WTC11 (cell line): ENCODE measurements around the gene POP4. TPM values are rescaled to one million over a fixed set of nuclear protein-coding genes. Genes with fewer than 3 reads are reported as not detected.

Experiments used
- ATAC-seq: fragments of 200-7000 bp; cut with Tn5 transposase; 2 replicates; pipeline ENCODE4 v1.10.0; 2021; ENCODE audit warnings: mild to moderate bottlenecking, moderate library complexity
- CTCF ChIA-PET: fragments of 300-600 bp; sonication (Branson Sonifier 250); formaldehyde crosslinking; loops from one replicate; lab custom pipeline; 2021; ENCODE audit warnings: antibody characterized with exemption; lab: Charles Lee
- POLR2A ChIA-PET: fragments of 350-600 bp; sonication (Branson Sonifier 250); formaldehyde crosslinking; loops from one replicate; lab custom pipeline; 2021; ENCODE audit warnings: antibody characterized with exemption; lab: Charles Lee
- DNase-seq: peaks from one replicate; pipeline ENCODE4 v3.0.0; 2021; ENCODE audit warnings: low spot score
- H3K27ac Mint-ChIP-seq: 2 replicates; pipeline ENCODE4 v1.8.0; 2021; ENCODE audit warnings: mixed read lengths
- H3K27me3 Mint-ChIP-seq: 2 replicates; pipeline ENCODE4 v1.8.0; 2021; ENCODE audit warnings: low read depth, mild to moderate bottlenecking, moderate library complexity, mixed read lengths
- H3K36me3 Mint-ChIP-seq: 2 replicates; pipeline ENCODE4 v1.8.0; 2021; ENCODE audit warnings: mixed read lengths
- H3K4me1 Mint-ChIP-seq: 2 replicates; pipeline ENCODE4 v1.8.0; 2022; ENCODE audit warnings: mixed read lengths
- H3K4me3 Mint-ChIP-seq: 2 replicates; pipeline ENCODE4 v1.8.0; 2021; ENCODE audit warnings: mild to moderate bottlenecking, moderate library complexity, mixed read lengths
- H3K9me3 Mint-ChIP-seq: 2 replicates; pipeline ENCODE4 v1.8.0; 2021; ENCODE audit warnings: mixed read lengths
- ARID4B ChIP-seq: sonication (generic); formaldehyde crosslinking; IDR thresholded peaks from 2 replicates; pipeline ENCODE4 v1.8.0; 2023; ENCODE audit warnings: missing genetic modification reagents, mild to moderate bottlenecking, borderline replicate concordance
- ATF3 ChIP-seq: sonication (generic); formaldehyde crosslinking; conservative IDR thresholded peaks from 2 replicates; pipeline ENCODE4 v1.8.1; 2022; ENCODE audit warnings: mild to moderate bottlenecking, missing genetic modification reagents
- CREM ChIP-seq: sonication (generic); formaldehyde crosslinking; IDR thresholded peaks from 2 replicates; pipeline ENCODE4 v1.8.1; 2022; ENCODE audit warnings: mild to moderate bottlenecking, missing genetic modification reagents, moderate library complexity
- CTCF ChIP-seq: fragments of 200-600 bp; IDR thresholded peaks from 2 replicates; pipeline ENCODE4 v1.8.0; 2022; ENCODE audit warnings: antibody characterized with exemption
- ERG ChIP-seq: fragments of 250-450 bp; sonication (Bioruptor Pico); IDR thresholded peaks from 2 replicates; pipeline ENCODE4 v1.8.0; 2021; ENCODE audit warnings: mild to moderate bottlenecking
- IRF2 ChIP-seq: sonication (generic); formaldehyde crosslinking; IDR thresholded peaks from 2 replicates; pipeline ENCODE4 v1.8.0; 2022; ENCODE audit warnings: low read depth, missing genetic modification reagents, borderline replicate concordance
- NFYB ChIP-seq: sonication (generic); formaldehyde crosslinking; conservative IDR thresholded peaks from 2 replicates; pipeline ENCODE4 v1.8.0; 2022; ENCODE audit warnings: low read depth, missing genetic modification reagents
- NR3C1 ChIP-seq: sonication (generic); formaldehyde crosslinking; conservative IDR thresholded peaks from 2 replicates; pipeline ENCODE4 v1.8.1; 2023; ENCODE audit warnings: low read depth, mild to moderate bottlenecking, missing genetic modification reagents
- OVOL2 ChIP-seq: fragments of 250-450 bp; sonication (Bioruptor Pico); IDR thresholded peaks from 2 replicates; pipeline ENCODE4 v1.9.0; 2021; ENCODE audit warnings: mild to moderate bottlenecking, borderline replicate concordance
- STAT6 ChIP-seq: sonication (generic); formaldehyde crosslinking; conservative IDR thresholded peaks from 2 replicates; pipeline ENCODE4 v1.8.1; 2023; ENCODE audit warnings: mild to moderate bottlenecking, low read depth, missing genetic modification reagents, moderate library complexity
- TP53 ChIP-seq: sonication (generic); formaldehyde crosslinking; IDR thresholded peaks from 2 replicates; pipeline ENCODE4 v1.8.1; 2023; ENCODE audit warnings: mild to moderate bottlenecking, missing genetic modification reagents
- ZSCAN18 ChIP-seq: fragments of 250-450 bp; sonication (Bioruptor Pico); IDR thresholded peaks from 2 replicates; pipeline ENCODE4 v2.1.2; 2022; ENCODE audit warnings: mild to moderate bottlenecking, moderate library complexity
- total RNA-seq: library from RNA; stranded (reverse); gene quantifications from 3 replicates; pipeline ENCODE4 v1.2.3, GENCODE V29; 2021

POP4 gene
- total RNA-seq, 1 experiment from 2014 or later: 46.7 TPM

GRCh38 chr19:29588095-29588494, 18.0 kb upstream of the POP4 start (continued):
- no peak for TF ChIP-seq ARID4B
- no peak for TF ChIP-seq CTCF

- DNase-seq (no peak), ATAC-seq (peak; percentile 60)
- ChIA-PET CTCF (interaction anchor here (1.0 kb wide), 1 partner anchor 62 kb away, joined by 3 read pairs; no protein-coding TSS in a partner anchor), POLR2A (no interaction called here)
- H3K27ac Mint-ChIP-seq: no peak overlapping the region
- H3K27me3 Mint-ChIP-seq: peaks cover 40% of the 10 kb centered on the region
- H3K36me3 Mint-ChIP-seq: no peaks in the 10 kb centered on the region
- no peak overlapping the region for H3K4me3 Mint-ChIP-seq
- H3K9me3 Mint-ChIP-seq: peaks cover 14% of the 10 kb centered on the region
- peaks cover 1% of the 10 kb centered on the region for H3K4me1 Mint-ChIP-seq
- TF ChIP-seq TP53 (CRISPR knock-in tag) (no peak), ATF3 (CRISPR knock-in tag) (no peak), STAT6 (CRISPR knock-in tag) (no peak), NR3C1 (CRISPR knock-in tag) (no peak), ZSCAN18 (CRISPR knock-in tag) (no peak), NFYB (CRISPR knock-in tag) (no peak), CREM (no peak), OVOL2 (CRISPR knock-in tag) (no peak), IRF2 (CRISPR knock-in tag) (no peak), ERG (CRISPR knock-in tag) (no peak)
Measured at GRCh38 chr19:29590278-29590677, 15.8 kb upstream of the POP4 start.
